Kidney glomerular epithelial cell (primary cell): ENCODE data around the gene SNX11.
A peak's percentile ranks its signal among the peaks of the same experiment; 100 is the strongest.

Experiments
- DNase-seq: peaks from one replicate; lab custom pipeline; 2025; lab: John Stamatoyannopoulos, UW

Gene SNX11

GRCh38 chr17:48100160-48100559 lies 7.4 kb upstream of the SNX11 start:
- no peak for DNase-seq

- DNase-seq = no peak
Observed at GRCh38 chr17:48100591-48101011, 7.0 kb upstream of the SNX11 start.

- DNase-seq = peak; percentile 86
Observed at GRCh38 chr17:48101012-48101720, 6.4 kb upstream of the SNX11 start, which contains the start of gene CBX1. TSS of gene CBX1 (minus strand) at chr17:48101478. CDS start at chr17:48077004, 24,474 bp downstream.

GRCh38 chr17:48102043-48102750 lies 5.4 kb upstream of the SNX11 start:
- no peak for DNase-seq

- DNase-seq = no peak
Observed at GRCh38 chr17:48102798-48103715, 4.5 kb upstream of the SNX11 start.

GRCh38 chr17:48104440-48104839 lies 3.1 kb upstream of the SNX11 start:
- DNase-seq = no peak

GRCh38 chr17:48106802-48107136 lies 797 bp upstream of the SNX11 start:
- no peak for DNase-seq

- no peak for DNase-seq
Observed at GRCh38 chr17:48110761-48111160, 3.2 kb downstream of the SNX11 start.

GRCh38 chr17:48111937-48112241 lies 4.3 kb downstream of the SNX11 start:
- no peak for DNase-seq

- DNase-seq = no peak
Observed at GRCh38 chr17:48113201-48113676, 5.7 kb downstream of the SNX11 start.

- DNase-seq = no peak
Observed at GRCh38 chr17:48121923-48122664, 14.5 kb downstream of the SNX11 start.

GRCh38 chr17:48122665-48123045 lies 15.1 kb downstream of the SNX11 start:
- no peak for DNase-seq

- no peak for DNase-seq
Observed at GRCh38 chr17:48123111-48123510, 15.5 kb downstream of the SNX11 start.

GRCh38 chr17:48123776-48124388 lies 16.3 kb downstream of the SNX11 start:
- DNase-seq = no peak

- DNase-seq = no peak
Observed at GRCh38 chr17:48125829-48126531, 18.4 kb downstream of the SNX11 start.

- DNase-seq = no peak
Observed at GRCh38 chr17:48126532-48126850, 18.9 kb downstream of the SNX11 start.

GRCh38 chr17:48127371-48128051 lies 19.9 kb downstream of the SNX11 start:
- peak; percentile 59 for DNase-seq

GRCh38 chr17:48128400-48128799 lies 20.8 kb downstream of the SNX11 start:
- no peak for DNase-seq

- DNase-seq = no peak
Observed at GRCh38 chr17:48129981-48130380, 22.4 kb downstream of the SNX11 start.

GRCh38 chr17:48131216-48131824 lies 23.8 kb downstream of the SNX11 start:
- peak; percentile 58 for DNase-seq
